Measurements from ENCODE around the gene SLCO6A1.

SLCO6A1 gene

GRCh38 chr5:102451082-102451481, 47.7 kb downstream of the SLCO6A1 start:
- DNase-seq, result no peak

- DNase-seq, result peak; percentile 20
Measured at GRCh38 chr5:102450313-102450990, 48.3 kb downstream of the SLCO6A1 start.

DNA sequence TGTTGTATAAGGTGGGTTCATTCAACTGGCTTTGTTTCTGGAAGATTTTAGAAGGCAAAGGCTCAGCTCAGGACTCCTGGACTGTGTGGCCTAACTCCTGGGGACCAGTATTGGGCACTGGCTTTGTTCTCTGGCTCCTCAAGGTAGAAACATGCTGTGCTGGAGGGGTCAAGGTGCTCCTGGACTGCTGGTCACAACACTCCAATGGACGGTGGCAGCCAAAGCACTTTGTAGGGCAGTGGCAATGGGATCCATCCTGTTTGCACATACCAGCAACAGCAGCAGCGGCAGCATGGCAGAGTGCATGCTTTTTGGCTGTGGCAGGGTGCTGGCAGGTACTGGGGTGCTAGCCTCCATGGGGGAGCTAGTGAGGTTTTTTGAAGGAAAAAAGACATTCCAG, 65.3 kb downstream of the SLCO6A1 start:
- DNase-seq, result no peak

GRCh38 chr5:102421647-102422046, 77.2 kb downstream of the SLCO6A1 start:
- DNase-seq, result no peak

- DNase-seq, result no peak
Measured at GRCh38 chr5:102418531-102418930, 80.3 kb downstream of the SLCO6A1 start.

GRCh38 chr5:102414448-102414847, 84.4 kb downstream of the SLCO6A1 start:
- no peak for DNase-seq

DNA sequence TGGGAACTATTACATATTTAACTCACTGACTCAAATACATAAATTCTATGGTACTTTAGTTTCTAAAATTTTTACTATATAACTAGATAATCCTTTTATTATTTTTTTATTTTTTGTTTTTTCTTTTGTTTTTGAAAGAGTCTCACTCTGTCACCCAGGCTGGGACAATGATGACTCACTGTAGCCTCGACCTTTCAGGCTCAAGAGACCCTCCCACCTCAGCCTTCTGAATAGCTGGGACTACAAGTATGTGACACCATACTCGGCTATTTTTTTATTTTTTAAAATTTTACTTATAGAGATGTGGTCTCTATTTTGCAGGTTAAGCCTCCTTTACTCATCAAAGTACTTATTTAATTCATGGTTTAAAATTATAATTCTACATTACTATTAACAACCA, 110.6 kb downstream of the SLCO6A1 start:
- no peak for DNase-seq

- DNase-seq, result no peak
Measured at GRCh38 chr5:102385365-102385764, 113.4 kb downstream of the SLCO6A1 start.

DNA sequence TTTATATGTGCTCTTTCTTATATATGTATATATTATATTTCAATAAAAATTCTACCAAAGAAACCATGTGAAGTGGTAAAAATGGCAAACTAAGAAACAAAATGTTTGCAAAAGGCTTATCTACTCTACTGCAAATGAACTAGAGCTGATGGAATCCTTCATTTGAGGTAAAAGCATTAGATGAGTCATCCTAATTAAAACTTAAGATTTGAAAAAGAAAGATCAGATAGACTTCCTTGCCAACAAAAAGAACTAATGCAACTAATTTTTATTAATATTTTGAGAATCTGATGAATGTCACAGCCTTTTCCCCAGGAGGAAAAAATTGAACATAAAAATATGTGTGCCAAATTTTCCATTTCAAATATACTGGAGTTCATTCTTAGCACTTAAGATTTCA, 118.6 kb downstream of the SLCO6A1 start:
- no peak for DNase-seq

- no peak for DNase-seq
Measured at GRCh38 chr5:102375876-102376275, 122.9 kb downstream of the SLCO6A1 start.

DNA sequence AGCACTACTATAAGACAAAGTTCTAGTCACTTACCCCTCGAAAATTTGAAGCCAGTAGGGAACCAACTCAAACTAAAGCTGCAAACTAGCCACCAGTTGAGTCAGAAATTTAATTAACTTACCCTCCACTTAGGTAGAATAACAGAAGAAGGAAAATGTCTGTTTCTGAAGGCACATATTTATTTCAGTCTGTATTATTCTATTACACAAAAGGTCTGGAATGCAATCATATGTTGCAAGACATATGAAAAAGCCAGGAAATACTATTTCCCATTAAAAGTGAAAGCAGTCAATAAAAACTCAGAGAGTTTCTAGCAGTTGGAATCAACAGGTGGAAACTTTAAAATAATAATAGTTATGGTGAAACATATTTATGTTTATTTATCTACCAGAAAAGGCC, 123.5 kb downstream of the SLCO6A1 start:
- no peak for DNase-seq

DNA sequence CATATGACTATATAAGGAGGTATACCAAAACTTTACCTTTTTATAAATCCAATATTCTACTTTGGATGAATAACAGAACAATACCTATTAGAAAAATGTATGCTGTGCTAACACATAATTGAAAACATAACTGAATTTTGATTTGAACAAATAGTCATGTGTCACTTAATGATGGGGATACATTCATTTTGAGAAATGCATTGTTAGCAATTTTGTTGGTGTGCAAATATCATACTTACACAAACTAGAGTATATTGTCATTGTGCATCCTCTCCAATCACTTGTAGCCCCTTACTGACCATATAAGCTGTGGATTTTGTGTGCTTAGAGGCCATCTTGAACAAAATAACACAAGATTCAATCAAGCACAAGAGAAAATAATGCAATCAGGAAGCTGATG, 130.4 kb downstream of the SLCO6A1 start:
- no peak for DNase-seq

- no peak for DNase-seq
Measured at GRCh38 chr5:102341681-102342288, 157.0 kb downstream of the SLCO6A1 start.

GRCh38 chr5:102324714-102325113, 174.1 kb downstream of the SLCO6A1 start:
- no peak for DNase-seq
